WTC11 (cell line): Measurements from ENCODE around the gene WNK3.

Experiments
- EMX1 ChIP-seq: fragments of 250-450 bp; sonication (Bioruptor Pico); IDR thresholded peaks from 2 replicates; pipeline ENCODE4 v1.8.0; 2021; ENCODE audit warnings: mild to moderate bottlenecking
- ESRRA ChIP-seq: sonication (generic); formaldehyde crosslinking; IDR thresholded peaks from 2 replicates; pipeline ENCODE4 v1.8.1; 2022; ENCODE audit warnings: mild to moderate bottlenecking, missing genetic modification reagents, borderline replicate concordance
- TEAD4 ChIP-seq: sonication (generic); formaldehyde crosslinking; IDR thresholded peaks from 2 replicates; pipeline ENCODE4 v1.8.0; 2022; ENCODE audit warnings: mild to moderate bottlenecking, missing genetic modification reagents
- ZNF423 ChIP-seq: fragments of 250-450 bp; sonication (Bioruptor Pico); IDR thresholded peaks from 2 replicates; pipeline ENCODE4 v2.1.2; 2022; ENCODE audit warnings: mild to moderate bottlenecking, moderate library complexity
- TF ChIP-seq, protein P1 (sequence below): sonication (generic); formaldehyde crosslinking; IDR thresholded peaks from 2 replicates; pipeline ENCODE4 v1.8.1; 2022; ENCODE audit warnings: low read depth, missing genetic modification reagents, borderline replicate concordance
- TF ChIP-seq, protein P2 (sequence below): fragments of 200-600 bp; IDR thresholded peaks from 2 replicates; pipeline ENCODE4 v1.8.0; 2022; ENCODE audit warnings: antibody characterized with exemption

DNA sequence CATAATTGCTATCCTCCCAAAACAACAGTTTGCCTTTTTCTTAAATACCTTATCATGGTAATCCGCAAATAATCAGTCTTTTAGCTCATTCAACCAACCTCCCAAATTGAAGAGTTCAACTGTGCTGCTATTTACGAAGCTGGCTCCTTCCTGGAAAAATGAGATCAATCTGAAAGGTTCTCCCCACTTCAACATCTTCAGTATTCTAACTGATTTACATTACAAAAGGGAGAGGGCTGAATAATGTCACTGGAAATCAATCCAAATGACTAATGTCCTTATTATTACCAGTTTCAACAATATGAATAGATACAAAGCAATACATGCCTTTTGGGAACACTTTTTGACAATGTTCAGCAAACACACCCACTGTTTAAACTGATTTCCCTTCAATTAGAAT lies 86.2 kb downstream of the WNK3 start:
- TF ChIP-seq, protein P1, sequence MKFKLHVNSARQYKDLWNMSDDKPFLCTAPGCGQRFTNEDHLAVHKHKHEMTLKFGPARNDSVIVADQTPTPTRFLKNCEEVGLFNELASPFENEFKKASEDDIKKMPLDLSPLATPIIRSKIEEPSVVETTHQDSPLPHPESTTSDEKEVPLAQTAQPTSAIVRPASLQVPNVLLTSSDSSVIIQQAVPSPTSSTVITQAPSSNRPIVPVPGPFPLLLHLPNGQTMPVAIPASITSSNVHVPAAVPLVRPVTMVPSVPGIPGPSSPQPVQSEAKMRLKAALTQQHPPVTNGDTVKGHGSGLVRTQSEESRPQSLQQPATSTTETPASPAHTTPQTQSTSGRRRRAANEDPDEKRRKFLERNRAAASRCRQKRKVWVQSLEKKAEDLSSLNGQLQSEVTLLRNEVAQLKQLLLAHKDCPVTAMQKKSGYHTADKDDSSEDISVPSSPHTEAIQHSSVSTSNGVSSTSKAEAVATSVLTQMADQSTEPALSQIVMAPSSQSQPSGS (CRISPR knock-in tag) = no peak
- TF ChIP-seq, protein P2, sequence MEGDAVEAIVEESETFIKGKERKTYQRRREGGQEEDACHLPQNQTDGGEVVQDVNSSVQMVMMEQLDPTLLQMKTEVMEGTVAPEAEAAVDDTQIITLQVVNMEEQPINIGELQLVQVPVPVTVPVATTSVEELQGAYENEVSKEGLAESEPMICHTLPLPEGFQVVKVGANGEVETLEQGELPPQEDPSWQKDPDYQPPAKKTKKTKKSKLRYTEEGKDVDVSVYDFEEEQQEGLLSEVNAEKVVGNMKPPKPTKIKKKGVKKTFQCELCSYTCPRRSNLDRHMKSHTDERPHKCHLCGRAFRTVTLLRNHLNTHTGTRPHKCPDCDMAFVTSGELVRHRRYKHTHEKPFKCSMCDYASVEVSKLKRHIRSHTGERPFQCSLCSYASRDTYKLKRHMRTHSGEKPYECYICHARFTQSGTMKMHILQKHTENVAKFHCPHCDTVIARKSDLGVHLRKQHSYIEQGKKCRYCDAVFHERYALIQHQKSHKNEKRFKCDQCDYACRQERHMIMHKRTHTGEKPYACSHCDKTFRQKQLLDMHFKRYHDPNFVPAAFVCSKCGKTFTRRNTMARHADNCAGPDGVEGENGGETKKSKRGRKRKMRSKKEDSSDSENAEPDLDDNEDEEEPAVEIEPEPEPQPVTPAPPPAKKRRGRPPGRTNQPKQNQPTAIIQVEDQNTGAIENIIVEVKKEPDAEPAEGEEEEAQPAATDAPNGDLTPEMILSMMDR = no peak
- TF ChIP-seq TEAD4 (CRISPR knock-in tag) (no peak), ESRRA (CRISPR knock-in tag) (no peak), EMX1 (CRISPR knock-in tag) (no peak), ZNF423 (CRISPR knock-in tag) (no peak)
